PC-3 (cell line): ENCODE results near the gene CTNNA2. TPM values are rescaled to one million over a fixed set of nuclear protein-coding genes. Genes with fewer than 3 reads are reported as not detected.

Experiments
- ATAC-seq: fragments of 200-7000 bp; cut with Tn5 transposase; 2 replicates; pipeline ENCODE4 v1.9.1; 2020; ENCODE audit warnings: mild to moderate bottlenecking, moderate library complexity
- BruUV-seq: library from RNA; stranded (reverse); fragments of 400-500 nt; replicated peaks from 2 replicates; lab custom pipeline; 2021; lab: Mats Ljungman, UMichigan
- CTCF ChIA-PET: fragments of 300-600 bp; sonication (Branson Sonifier 250); formaldehyde crosslinking; loops from one replicate; lab custom pipeline; 2022; ENCODE audit warnings: antibody characterized with exemption; lab: Charles Lee
- POLR2A ChIA-PET: fragments of 300-600 bp; sonication (Branson Sonifier 250); formaldehyde crosslinking; loops from one replicate; lab custom pipeline; 2022; ENCODE audit warnings: antibody characterized with exemption; ENCODE audit not compliant: unreplicated experiment; lab: Charles Lee
- DNase-seq: peaks from one replicate; pipeline ENCODE4 v3.0.0-alpha.2; 2015
- H2AFZ ChIP-seq: fragments of 300-600 bp; sonication (generic); 2 replicates; pipeline ENCODE4 v1.6.0; 2016; ENCODE audit warnings: antibody characterized with exemption, low read length
- H3F3A ChIP-seq: fragments of 300-600 bp; sonication (generic); one replicate; pipeline ENCODE4 v1.6.0; 2017; ENCODE audit warnings: antibody characterized with exemption, low read length, control low read depth, mild to moderate bottlenecking; ENCODE audit not compliant: unreplicated experiment
- H3K27ac ChIP-seq: fragments of 300-600 bp; sonication (generic); 2 replicates; pipeline ENCODE4 v1.5.1; 2016; ENCODE audit warnings: mild to moderate bottlenecking, low read length
- H3K27me3 ChIP-seq: fragments of 300-600 bp; sonication (generic); 2 replicates; pipeline ENCODE4 v1.6.1; 2016; ENCODE audit warnings: low read length, mixed read lengths
- H3K36me3 ChIP-seq: fragments of 300-600 bp; sonication (generic); 2 replicates; pipeline ENCODE4 v1.6.1; 2016; ENCODE audit warnings: low read depth, mixed run types, low read length, mixed read lengths
- H3K4me1 ChIP-seq: fragments of 300-600 bp; sonication (generic); 2 replicates; pipeline ENCODE4 v1.5.1; 2016; ENCODE audit warnings: low read length; ENCODE audit not compliant: insufficient read depth
- H3K4me2 ChIP-seq: fragments of 300-600 bp; sonication (generic); 2 replicates; pipeline ENCODE4 v1.6.0; 2016; ENCODE audit warnings: low read length
- H3K4me3 ChIP-seq: fragments of 300-600 bp; sonication (generic); 2 replicates; pipeline ENCODE4 v1.5.1; 2016; ENCODE audit warnings: mild to moderate bottlenecking, low read length, mixed read lengths
- H3K79me2 ChIP-seq: fragments of 300-600 bp; sonication (generic); 2 replicates; pipeline ENCODE4 v1.6.1; 2017; ENCODE audit warnings: low read length, mixed read lengths
- H3K9ac ChIP-seq: fragments of 300-600 bp; sonication (generic); 2 replicates; pipeline ENCODE4 v1.6.0; 2016; ENCODE audit warnings: mild to moderate bottlenecking, low read length
- H3K9me2 ChIP-seq: fragments of 300-600 bp; sonication (generic); replicated peaks from 2 replicates; pipeline ENCODE4 v1.6.1; 2016; ENCODE audit warnings: mixed run types, low read length, mixed read lengths
- H3K9me3 ChIP-seq: fragments of 300-600 bp; sonication (generic); 2 replicates; pipeline ENCODE4 v1.6.1; 2016; ENCODE audit warnings: low read length, mixed read lengths
- H4K20me1 ChIP-seq: fragments of 300-600 bp; sonication (generic); 2 replicates; pipeline ENCODE4 v1.6.1; 2016; ENCODE audit warnings: low read length, mixed read lengths
- EZH2 ChIP-seq: fragments of 300-600 bp; sonication (generic); IDR thresholded peaks from one replicate; pipeline ENCODE4 v1.6.1; 2017; ENCODE audit warnings: antibody characterized with exemption, mild to moderate bottlenecking, low read length; ENCODE audit not compliant: unreplicated experiment
- EZH2phosphoT487 ChIP-seq: fragments of 300-600 bp; sonication (generic); IDR thresholded peaks from 2 replicates; pipeline ENCODE4 v1.6.1; 2018; ENCODE audit warnings: mild to moderate bottlenecking, antibody characterized with exemption, low read length, borderline replicate concordance
- intact Hi-C: fragments of 100-400 bp; cut with micrococcal nuclease; formaldehyde crosslinking; loops from 2 replicates; pipeline ENCODE4 v1.9.0; 2023
- total RNA-seq: library from RNA; depleted of rRNA; stranded (reverse); fragments of >200 nt; gene quantifications from 2 replicates; pipeline ENCODE4 v1.2.3, GENCODE V29; 2014
- TF ChIP-seq, protein P1 (sequence below): fragments of 300-600 bp; sonication (generic); conservative IDR thresholded peaks from 2 replicates; pipeline ENCODE4 v1.5.1; 2017; ENCODE audit warnings: antibody characterized with exemption, low read depth, mild to moderate bottlenecking, low read length

The CTNNA2 gene
- total RNA-seq, 1 experiment from 2014 or later = not detected

DNA sequence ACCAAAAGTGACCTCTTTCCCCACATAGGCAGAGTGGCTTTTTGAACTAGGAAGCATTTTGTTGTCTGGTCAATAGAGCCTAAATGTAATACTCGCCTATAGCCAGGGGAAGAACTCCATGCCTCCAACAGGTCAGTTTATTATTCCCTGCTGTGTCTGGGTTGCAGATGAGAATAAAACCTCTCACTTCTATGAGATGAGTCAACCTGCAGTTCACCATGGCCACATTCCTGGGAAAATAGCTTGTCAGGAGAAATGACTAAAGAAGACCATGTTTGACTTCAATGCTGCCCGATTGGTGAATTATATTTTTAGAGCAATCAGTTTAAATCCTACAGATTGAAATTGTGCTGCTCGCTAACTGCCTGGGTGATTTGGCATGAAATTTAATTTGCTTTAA, 838.4 kb downstream of the CTNNA2 start:
- H4K20me1 ChIP-seq = no peaks in the 10 kb centered on the region
- H3K4me2 ChIP-seq = no peak overlapping the region
- H3K4me1 ChIP-seq = no peaks in the 10 kb centered on the region
- ChIA-PET POLR2A (no interaction called here), CTCF (no interaction called here)
- H3K27ac ChIP-seq = no peak overlapping the region
- BruUV-seq = no TSS peak
- no peak for DNase-seq
- H2AFZ ChIP-seq = no peak overlapping the region
- no peaks in the 10 kb centered on the region for H3K9me2 ChIP-seq
- no peak for ATAC-seq
- no peaks in the 10 kb centered on the region for H3K36me3 ChIP-seq
- H3F3A ChIP-seq = no peaks in the 10 kb centered on the region
- H3K4me3 ChIP-seq = no peak overlapping the region
- H3K27me3 ChIP-seq = no peaks in the 10 kb centered on the region; the same call in 1 of the 2 replicates
- no peaks in the 10 kb centered on the region for H3K79me2 ChIP-seq
- TF ChIP-seq EZH2 (no peak), EZH2phosphoT487 (no peak)
- TF ChIP-seq, protein P1, sequence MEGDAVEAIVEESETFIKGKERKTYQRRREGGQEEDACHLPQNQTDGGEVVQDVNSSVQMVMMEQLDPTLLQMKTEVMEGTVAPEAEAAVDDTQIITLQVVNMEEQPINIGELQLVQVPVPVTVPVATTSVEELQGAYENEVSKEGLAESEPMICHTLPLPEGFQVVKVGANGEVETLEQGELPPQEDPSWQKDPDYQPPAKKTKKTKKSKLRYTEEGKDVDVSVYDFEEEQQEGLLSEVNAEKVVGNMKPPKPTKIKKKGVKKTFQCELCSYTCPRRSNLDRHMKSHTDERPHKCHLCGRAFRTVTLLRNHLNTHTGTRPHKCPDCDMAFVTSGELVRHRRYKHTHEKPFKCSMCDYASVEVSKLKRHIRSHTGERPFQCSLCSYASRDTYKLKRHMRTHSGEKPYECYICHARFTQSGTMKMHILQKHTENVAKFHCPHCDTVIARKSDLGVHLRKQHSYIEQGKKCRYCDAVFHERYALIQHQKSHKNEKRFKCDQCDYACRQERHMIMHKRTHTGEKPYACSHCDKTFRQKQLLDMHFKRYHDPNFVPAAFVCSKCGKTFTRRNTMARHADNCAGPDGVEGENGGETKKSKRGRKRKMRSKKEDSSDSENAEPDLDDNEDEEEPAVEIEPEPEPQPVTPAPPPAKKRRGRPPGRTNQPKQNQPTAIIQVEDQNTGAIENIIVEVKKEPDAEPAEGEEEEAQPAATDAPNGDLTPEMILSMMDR = no peak
- no peak overlapping the region for H3K9ac ChIP-seq
- H3K9me3 ChIP-seq = no peaks in the 10 kb centered on the region
- intact Hi-C loops = no loop called here

DNA sequence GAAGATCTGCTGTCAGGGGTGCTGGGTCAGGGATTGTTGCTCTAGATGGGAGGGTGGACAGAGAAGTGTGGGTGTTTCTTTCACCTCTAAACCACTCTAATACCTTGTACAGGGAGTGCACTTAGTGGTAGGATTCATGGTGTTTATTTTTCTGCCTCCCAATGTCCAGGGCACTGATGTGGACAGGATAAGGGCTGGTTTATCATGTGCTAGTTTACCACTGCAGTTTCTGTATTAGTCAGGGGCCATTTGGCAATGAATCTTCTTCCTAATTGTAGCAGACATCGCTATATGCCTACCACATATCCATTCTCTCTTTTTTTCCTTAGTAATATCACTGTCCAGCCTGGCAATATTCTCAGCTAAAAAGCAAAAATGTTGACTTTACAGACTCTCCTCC, 842.0 kb downstream of the CTNNA2 start:
- Histone ChIP-seq H3K9ac (no peak overlapping the region), H3K79me2 (no peaks in the 10 kb centered on the region), H3K9me2 (no peaks in the 10 kb centered on the region), H3K4me1 (no peaks in the 10 kb centered on the region), H3K4me2 (no peak overlapping the region), H3F3A (no peaks in the 10 kb centered on the region), H3K9me3 (0 out of 2 replicates have a peak, but pooled peaks cover 3% of the 10 kb centered on the region), H3K4me3 (no peak overlapping the region), H3K27me3 (no peaks in the 10 kb centered on the region), H4K20me1 (no peaks in the 10 kb centered on the region), H2AFZ (no peak overlapping the region), H3K36me3 (no peaks in the 10 kb centered on the region), H3K27ac (no peak overlapping the region)
- TF ChIP-seq, protein P1 = no peak
- TF ChIP-seq EZH2 (no peak), EZH2phosphoT487 (no peak)
- ChIA-PET CTCF (no interaction called here), POLR2A (no interaction called here)
- BruUV-seq = no TSS peak
- DNase-seq (no peak), ATAC-seq (no peak)
- intact Hi-C loops = no loop called here

DNA sequence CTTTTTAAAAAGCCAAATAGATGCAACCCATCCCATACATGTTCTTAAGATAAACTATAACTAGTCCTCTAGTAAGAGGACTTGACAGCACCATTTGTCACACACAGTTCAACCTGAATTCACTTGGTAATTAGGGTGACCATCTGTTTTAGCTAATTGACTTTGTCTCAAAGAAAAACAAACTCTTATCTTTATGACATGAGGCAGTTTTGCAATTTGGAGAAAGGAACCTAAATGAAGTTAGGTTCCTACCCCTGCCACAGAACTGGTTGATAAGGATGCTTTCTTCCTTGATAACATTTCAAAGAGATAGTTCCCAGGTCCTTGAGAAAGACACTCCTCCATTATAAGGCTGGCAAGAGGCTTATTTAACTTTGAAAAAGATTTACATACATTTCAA, 849.1 kb downstream of the CTNNA2 start:
- ChIA-PET CTCF (no interaction called here), POLR2A (no interaction called here)
- BruUV-seq = no TSS peak
- H3K27ac ChIP-seq = no peak overlapping the region
- TF ChIP-seq, protein P1 = no peak
- TF ChIP-seq EZH2 (no peak), EZH2phosphoT487 (no peak)
- H4K20me1 ChIP-seq = no peaks in the 10 kb centered on the region
- H3K9ac ChIP-seq = no peak overlapping the region
- no peak overlapping the region for H3K4me2 ChIP-seq
- H3K4me1 ChIP-seq = no peaks in the 10 kb centered on the region
- H3K9me2 ChIP-seq = no peaks in the 10 kb centered on the region
- no peak overlapping the region for H3K4me3 ChIP-seq
- intact Hi-C loops = no loop called here
- H3K79me2 ChIP-seq = no peaks in the 10 kb centered on the region
- 0 out of 2 replicates have a peak, but pooled peaks cover 13% of the 10 kb centered on the region for H3K27me3 ChIP-seq
- no peak overlapping the region for H2AFZ ChIP-seq
- DNase-seq (no peak), ATAC-seq (no peak)
- no peaks in the 10 kb centered on the region for H3F3A ChIP-seq
- no peaks in the 10 kb centered on the region for H3K36me3 ChIP-seq
- H3K9me3 ChIP-seq = 0 out of 2 replicates have a peak, but pooled peaks cover 3% of the 10 kb centered on the region
